Hematopoietic multipotent progenitor cell treated with erythropoietin and hydrocortisone succinate and interleukin-3 and kit ligand, for 17 days (in vitro differentiated cells): Measurements from ENCODE around the gene NHSL2.

Source experiments
- DNase-seq: peaks from one replicate; pipeline ENCODE4 v3.0.0-alpha.2; 2015; ENCODE audit warnings: low spot score

The NHSL2 gene

DNA sequence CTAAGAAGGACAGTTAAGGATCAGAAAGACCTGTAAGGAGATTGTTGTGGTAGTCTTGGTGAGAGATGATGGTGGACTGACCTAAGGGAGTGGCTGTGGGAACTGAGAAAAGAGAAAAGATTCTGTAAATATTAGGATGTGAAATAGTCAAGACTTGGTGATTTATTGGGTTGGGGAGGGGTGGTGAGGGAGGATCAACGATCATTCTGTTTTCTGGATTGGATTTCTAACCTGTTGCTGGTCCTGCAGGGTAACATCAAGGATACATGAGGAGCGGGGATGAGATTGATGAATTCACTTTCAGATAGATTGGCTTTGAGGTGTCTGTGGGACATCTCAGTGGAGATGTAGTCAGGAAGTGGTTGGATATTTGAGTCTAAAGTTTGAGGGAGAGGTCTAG lies 272.3 kb downstream of the NHSL2 start:
- no peak for DNase-seq

DNA sequence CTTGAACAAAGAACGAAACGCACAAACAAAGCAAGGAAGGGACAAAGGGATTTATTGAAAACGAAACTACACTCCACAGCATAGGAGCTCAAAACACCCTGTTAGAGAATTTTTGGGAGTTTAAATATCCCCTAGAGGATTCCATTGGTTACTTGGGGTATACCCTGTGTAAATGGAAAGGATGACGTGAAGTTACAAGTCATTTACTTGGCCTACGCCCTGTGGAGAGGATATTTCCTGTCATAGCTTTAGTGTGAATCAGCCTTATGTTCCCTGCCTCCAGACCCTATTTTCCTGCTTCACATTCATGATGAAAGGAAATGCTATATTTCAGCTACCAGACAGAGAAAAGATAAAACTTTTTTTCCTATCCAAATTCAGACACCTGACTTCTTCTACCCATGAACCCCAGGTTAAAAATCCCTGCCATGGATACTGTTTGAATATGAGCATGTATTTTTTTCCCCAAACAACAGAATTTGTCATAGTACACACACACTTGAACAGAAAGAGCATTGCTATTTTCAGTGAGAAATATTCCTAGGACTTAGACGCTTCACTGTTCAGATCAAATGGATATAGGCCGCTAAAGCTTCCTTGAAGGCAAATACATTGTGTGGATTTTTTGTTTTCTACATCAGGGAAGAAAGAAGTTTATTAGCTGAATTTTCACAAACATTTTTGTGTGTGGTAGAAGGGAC lies 291.3 kb downstream of the NHSL2 start:
- DNase-seq, result no peak
